Superior temporal gyrus (tissue), 1 donor: ENCODE measurements around the gene ZDHHC8.

Experiments used
- DNase-seq: peaks from one replicate; pipeline ENCODE4 v3.0.0-alpha.2; 2016; ENCODE audit errors: extremely low spot score

Gene ZDHHC8

DNA sequence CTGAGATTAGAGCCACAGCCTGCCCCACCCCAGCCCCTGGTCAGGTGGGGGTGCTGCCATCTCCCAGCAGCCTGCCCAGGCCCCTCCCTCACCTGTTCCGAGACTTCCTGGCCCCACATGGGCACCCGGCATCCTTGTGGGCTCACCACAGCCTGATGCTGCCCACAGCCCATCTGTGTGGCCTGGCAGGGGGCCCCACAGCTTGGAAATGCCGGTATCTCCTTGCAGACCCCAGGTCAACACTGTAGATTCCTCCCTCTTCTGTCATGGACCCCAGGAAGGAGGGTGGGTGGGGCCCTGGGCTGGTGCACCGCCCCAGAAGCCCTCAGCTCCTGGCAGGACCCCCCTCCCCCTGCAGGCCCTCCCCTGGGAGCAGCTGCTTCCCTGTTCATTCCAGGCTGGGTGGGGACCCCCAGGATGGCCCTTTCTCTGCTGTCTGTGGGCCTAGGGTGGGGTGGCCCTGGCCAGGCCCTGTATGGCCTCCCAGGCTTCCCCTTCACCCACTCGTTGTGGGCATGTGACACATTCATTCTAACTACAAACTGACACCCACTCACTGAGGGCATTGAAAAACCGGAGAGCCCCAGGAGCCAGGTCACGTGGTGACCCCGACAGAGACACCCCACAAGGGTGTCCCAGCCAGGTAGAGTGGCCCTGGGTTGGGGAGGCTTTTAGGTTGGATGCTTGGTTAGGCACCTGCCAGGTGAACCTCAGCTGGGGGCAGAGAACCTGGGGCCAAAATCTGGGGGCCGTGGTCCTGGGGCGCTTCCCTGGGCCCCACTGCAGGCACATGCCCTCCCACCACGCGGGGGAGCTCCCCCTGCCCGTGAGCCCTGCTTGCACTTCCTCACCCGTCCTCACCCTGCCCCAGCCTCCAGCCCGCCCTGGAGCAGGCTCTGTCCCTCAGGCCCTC, 63.3 kb downstream of the ZDHHC8 start:
- no peak for DNase-seq

DNA sequence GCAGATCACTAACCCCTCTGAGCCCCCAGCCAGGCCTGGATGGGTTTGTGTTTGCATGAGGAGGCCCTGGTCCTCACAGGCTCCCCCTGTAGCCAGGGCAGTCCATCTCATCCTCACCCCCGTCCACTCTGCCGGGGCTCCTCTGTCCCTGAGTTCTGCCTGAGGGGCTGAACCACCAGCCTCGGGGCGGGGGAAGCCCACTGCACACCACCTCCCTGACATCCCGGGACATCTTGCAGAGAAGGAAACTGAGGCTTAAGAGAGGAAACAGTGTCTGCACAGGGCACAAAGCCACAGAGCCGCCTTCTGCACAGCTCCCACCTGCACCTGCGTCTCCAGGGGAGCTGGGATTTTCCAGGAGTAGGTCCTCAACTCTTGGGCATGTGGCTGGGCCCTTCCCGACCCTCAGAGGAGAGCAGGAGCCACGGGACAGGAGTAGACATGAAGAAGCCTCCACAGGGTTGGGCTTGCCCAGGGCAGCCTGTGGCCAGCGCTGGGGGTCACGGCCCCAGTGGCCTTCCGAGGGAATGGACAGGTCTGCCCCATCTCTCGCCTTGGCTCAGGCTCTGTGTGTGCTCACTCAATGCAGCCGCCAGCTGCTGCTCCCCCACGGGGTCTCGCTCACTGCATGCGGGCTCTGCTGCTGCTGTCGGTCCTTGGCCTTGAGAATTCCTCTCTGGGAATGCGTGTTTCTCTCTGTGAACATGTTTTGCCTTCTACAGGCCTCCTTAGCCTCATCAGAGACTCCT, 64.7 kb downstream of the ZDHHC8 start:
- DNase-seq, result no peak
